ENCODE data around the gene ITGA4.

The ITGA4 gene

GRCh38 chr2:181459621-181460021 lies 2.4 kb downstream of the ITGA4 start:
- no peak for DNase-seq

DNA sequence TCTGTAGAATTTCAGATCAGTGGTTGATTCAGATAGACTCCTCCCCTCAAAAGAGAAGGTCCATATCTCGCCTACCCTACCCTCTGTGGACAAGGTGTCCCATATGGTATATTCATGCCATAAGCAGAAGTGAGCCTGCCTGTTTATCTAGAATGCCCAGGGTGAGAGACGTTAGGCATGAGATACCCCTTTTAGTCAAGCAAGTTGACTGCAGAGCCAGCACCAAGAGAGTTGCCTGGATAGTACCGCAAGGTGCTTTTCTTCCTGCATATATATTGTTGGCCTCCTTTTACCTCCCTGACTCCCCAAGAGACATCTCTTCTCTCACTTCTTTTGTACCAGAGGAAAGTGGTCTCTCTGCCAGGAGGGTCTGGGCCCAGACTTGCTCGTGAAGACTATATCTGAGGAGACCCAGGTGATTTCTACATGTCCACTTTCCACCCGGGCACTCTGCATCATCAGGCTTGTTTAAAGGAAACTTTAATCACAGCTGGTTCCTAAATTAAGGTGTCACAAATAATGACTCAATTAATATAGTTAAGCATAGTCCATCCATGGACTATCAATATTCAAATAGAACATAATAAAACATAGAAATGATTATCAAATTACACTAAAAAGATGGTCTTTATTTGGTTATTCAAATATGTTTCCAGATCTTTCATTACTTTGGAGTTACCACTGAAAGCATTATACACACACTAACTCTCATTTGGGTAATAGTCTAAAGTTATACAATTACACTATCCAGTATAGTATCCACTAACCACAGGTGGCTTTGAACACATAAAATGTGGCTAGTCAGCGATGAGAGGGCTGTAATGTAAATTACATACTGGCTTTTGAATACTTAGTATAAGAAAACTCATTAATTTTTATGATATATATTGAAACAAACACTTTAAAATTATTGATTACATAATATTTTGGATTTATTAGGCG lies 4.1 kb downstream of the ITGA4 start:
- DNase-seq = no peak

- no peak for DNase-seq
Observed at GRCh38 chr2:181462033-181462432, 4.8 kb downstream of the ITGA4 start.

DNA sequence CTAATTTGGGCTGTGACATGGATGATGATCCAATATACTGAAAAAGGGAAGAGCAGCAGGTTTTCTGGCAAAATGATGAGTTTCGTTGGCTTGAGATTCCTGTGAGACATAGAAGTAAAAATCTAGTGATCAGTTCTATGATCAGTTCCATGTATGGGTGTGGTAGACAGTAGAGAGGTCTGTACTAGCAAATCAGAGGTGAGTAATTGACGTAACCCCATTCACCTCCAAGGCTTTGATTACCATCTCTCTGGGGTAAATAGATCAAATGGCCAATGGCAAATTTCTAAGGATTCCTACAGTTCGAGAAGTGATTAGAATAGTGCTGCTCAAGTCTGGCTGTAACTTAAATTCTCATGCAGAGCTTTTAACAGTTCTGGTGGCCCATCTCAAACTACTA lies 6.4 kb downstream of the ITGA4 start:
- DNase-seq = no peak

- DNase-seq = no peak
Observed at GRCh38 chr2:181464966-181465365, 7.8 kb downstream of the ITGA4 start.

DNA sequence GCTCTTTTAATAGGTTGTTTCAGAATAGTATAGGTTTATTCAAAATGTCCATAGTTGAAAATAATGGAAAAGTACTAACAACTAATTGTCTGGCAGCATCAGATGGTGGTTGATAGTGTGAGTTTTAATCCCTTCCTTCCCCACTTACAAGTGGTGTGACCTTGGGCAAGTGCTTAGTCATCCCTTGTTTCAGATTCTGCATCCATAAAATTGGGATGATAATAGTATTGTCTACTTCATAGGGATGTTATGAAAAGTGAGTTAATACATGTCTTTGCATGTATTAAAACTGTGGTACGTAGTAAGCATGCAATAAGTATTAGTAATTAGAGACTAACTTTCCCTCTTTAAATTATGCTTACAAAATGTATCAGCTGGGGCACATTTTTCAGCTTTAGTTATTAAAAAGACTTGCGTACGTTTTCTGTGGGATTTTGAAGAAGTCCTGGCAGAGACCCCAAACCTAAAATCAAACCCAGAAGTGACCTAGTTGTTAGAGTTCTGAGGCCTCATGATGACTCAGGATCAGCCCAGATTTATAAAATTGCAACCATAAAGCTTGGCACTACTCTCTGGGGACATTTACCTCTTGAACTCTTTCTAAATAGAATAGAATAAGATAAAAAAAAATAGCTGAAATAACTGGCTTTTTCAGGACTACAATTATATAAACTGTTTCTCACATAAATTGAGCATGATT lies 8.6 kb downstream of the ITGA4 start:
- no peak for DNase-seq

DNA sequence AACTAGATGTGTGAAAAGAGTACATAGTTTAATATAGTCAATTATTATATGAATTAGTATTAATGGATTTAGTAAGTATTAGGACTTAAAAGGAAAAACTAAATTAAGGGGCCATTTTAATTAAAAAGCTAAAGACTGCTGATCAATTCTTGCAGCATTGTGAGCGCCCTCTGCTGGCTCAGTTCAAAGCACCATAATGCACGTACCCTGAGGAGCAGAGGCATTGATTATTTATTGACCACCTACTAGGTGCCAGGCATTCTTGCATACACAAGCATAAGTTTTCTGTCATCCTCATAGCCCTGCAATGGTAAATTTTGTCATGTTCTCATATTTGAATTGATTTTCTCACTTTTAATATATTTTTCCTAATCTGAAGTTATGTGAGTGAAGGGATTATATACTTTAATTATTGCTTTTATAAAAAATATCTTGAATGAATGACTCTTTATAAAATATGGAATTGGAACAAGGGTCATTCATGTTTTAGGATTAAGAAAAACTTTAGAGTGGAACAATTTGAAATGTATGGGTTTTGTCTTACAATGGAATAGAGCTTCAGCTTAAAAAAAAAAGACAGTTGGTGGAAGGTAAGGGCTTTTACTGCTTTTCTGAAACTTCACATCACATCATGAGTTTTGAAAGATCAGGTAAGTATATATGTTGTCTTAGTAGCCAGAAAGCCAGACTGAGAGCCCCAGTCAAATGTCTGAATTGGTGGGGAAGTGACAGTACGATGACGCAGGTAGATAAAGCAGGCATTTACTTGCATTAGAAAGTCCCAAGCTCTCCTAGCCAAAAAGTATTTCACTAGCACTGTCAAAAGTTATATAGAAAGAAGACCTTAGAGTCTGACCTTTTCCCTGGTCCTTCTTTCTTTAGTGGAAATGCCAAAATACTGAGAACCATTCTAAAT lies 9.7 kb downstream of the ITGA4 start:
- DNase-seq = peak; percentile 60

DNA sequence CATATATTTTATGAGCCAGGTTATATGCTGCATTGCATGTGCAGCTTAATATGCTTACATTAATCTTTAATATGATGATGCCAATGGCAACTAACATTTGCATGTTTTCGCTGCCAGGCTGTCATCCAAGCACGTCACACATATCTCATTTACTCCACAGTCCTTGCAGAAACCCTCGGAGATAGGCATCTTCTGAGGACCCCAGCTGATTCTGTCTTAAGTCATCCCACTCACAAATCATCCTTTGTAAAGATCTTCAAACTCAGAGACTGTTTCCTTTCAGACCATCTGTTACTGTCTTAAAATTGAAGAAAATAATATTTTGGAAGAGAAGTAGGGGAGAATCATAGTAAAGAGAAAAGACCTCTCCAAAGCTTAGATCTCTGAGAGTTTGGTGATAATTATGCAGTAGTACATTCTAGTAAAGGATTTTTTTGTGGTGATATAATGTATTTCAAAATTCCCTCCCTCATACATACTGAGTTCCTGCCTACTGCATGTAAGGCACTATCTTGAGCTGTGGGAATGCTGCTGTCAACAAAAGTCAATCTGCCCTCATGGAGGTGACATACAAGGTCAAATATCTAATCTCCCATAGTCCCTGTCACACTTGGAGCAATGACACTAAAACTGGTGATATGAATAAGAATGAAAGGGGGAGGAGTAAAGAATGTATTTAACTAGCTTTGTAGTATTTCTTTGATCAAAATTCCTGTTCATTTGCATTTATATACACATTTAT lies 11.0 kb downstream of the ITGA4 start:
- DNase-seq = no peak

- no peak for DNase-seq
Observed at GRCh38 chr2:181468811-181469210, 11.6 kb downstream of the ITGA4 start.

DNA sequence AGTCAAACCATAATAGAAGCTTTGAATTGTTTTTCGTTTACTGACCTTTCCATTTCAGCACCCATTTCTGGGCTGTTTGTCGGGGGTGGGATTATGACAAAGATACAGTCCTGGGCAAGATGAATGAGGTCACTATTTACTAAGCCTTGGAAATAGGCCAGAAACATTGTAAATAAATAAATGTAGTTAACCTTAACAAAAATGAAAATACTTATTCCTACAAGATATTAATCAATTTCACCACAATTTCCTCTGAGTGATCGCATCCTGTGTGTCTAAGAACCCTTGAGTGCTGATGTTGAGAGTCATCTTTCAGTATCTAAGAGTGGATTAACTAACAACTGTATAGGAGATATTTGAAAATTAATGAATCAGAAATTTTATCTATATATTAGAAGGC lies 14.0 kb downstream of the ITGA4 start:
- no peak for DNase-seq

- DNase-seq = no peak
Observed at GRCh38 chr2:181471783-181472182, 14.6 kb downstream of the ITGA4 start.

DNA sequence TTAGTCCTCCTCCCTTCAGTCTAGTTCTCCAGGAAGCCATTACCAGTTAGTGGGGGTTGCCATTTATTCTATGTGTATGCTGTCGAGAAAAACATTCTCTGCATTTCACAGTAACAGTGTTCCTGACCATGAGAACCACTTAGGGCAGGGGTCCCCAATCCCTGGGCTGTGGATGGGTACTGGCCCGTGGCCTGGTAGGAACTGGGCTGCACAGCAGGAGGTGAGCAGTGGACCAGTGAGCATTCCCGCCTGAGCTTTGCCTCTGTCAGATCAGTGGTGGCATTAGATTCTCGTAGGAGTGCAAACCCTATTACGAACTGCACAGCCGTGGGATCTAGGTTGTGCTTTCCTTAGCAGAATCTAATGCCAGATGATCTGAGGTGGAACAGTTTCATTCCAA lies 15.8 kb downstream of the ITGA4 start:
- no peak for DNase-seq

- DNase-seq = no peak
Observed at GRCh38 chr2:181474222-181474881, 17.2 kb downstream of the ITGA4 start.

DNA sequence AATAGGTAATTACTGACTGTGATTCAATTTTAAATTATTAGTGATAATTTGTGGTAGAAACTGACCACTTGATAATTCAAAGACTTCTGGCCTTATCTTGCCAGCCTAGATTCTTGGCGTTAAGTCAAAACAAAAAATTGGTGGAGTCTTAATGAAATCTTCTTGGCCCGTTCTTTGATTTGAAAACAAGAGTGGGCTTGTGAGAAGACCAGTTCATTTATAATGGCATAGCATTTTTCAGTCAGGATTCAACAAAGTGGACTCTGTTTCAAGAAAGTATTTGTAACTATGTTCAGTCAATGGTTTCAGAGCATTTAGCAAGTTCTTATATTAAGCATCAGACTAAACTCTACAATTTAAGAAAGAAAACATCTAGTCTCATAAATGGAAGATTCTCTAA lies 26.0 kb downstream of the ITGA4 start:
- DNase-seq = no peak

- no peak for DNase-seq
Observed at GRCh38 chr2:181483876-181484275, 26.7 kb downstream of the ITGA4 start.

- no peak for DNase-seq
Observed at GRCh38 chr2:181484851-181485637, 27.9 kb downstream of the ITGA4 start.

- DNase-seq = no peak
Observed at GRCh38 chr2:181485638-181485946, 28.4 kb downstream of the ITGA4 start.

GRCh38 chr2:181499231-181499630 lies 42.0 kb downstream of the ITGA4 start:
- no peak for DNase-seq

DNA sequence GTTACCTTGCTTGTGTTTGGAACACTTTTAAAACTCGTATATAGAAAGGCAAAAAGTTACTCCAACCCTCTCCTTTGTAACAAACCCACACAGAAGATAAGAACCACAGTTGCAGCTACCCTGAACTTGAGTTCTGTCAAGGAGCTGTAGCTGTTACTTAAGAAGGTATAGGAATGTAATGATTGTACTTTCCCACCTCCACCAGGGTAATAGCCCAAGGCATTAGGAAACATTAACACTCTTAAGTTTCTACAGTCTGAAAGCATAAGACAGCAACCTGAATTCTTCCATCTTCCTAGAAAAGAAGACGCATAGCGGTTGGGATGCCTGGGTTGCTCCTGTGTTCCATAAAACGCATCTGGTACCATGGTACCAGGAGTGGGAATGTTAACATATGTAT lies 43.0 kb downstream of the ITGA4 start:
- DNase-seq = no peak

- no peak for DNase-seq
Observed at GRCh38 chr2:181515719-181516118, 58.5 kb downstream of the ITGA4 start.

DNA sequence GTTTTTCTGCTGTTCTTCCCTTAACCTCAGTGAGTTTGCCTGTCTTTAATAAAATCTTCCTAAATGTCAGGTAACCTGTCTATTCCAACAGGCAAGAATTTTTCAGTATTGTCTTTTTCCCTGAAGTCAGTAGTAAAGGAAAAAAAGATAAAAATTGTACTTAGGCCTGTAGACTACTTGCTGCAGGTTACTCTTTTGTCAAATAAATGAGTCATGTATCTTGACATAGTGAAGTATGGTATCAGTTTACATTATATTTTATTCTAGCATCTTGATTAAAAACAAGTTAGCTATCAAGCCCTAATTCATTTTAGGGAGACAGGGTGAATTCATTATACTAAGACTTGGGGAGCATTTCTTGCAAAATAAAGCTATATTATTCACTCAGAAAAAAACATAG lies 59.8 kb downstream of the ITGA4 start:
- DNase-seq = no peak

All from amniotic stem cell (primary cell).